HFFc6 (cell line): ENCODE measurements around the gene PHLDB3. TPM values are rescaled to one million over a fixed set of nuclear protein-coding genes. Genes with fewer than 3 reads are reported as not detected.
A peak's percentile ranks its signal among the peaks of the same experiment; 100 is the strongest.

ENCODE experiments used
- DNase-seq: peaks from one replicate; pipeline ENCODE4 v3.0.0-alpha.2; 2018
- H3K27ac Mint-ChIP-seq: 2 replicates; pipeline ENCODE4 v1.8.0; 2020; ENCODE audit warnings: mild to moderate bottlenecking, mixed read lengths
- H3K27me3 Mint-ChIP-seq: 2 replicates; pipeline ENCODE4 v1.8.0; 2021; ENCODE audit warnings: mild to moderate bottlenecking, moderate library complexity, mixed read lengths; ENCODE audit not compliant: insufficient read depth
- H3K36me3 Mint-ChIP-seq: 2 replicates; pipeline ENCODE4 v1.8.0; 2021; ENCODE audit warnings: low read depth, mixed read lengths
- H3K4me1 Mint-ChIP-seq: 2 replicates; pipeline ENCODE4 v1.8.0; 2020; ENCODE audit warnings: low read depth, mixed read lengths
- H3K4me3 Mint-ChIP-seq: 2 replicates; pipeline ENCODE4 v1.8.0; 2020; ENCODE audit warnings: mild to moderate bottlenecking, moderate library complexity, mixed read lengths
- H3K9me3 Mint-ChIP-seq: 2 replicates; pipeline ENCODE4 v1.8.0; 2020; ENCODE audit warnings: mild to moderate bottlenecking, mixed read lengths
- total RNA-seq, 6 experiments: library from RNA; stranded (reverse); fragmentation: NEBNext Ultra II Directional; extraction: Animal tissue kit (Norgen Biotek cat#: 25700); gene quantifications; 2 replicates in 1 of 6; 3 replicates in 5 of 6; pipeline ENCODE4 v1.2.3, GENCODE V29; 2021
- TF ChIP-seq, protein P1 (sequence below): fragments of 200-600 bp; sonication (generic); IDR thresholded peaks from 2 replicates; pipeline ENCODE4 v1.5.0; 2021; ENCODE audit warnings: antibody characterized with exemption, mild to moderate bottlenecking

PHLDB3 gene
- total RNA-seq, 6 experiments from 2014 or later: 7.5 to 12.5 (median 11.7) TPM

DNA sequence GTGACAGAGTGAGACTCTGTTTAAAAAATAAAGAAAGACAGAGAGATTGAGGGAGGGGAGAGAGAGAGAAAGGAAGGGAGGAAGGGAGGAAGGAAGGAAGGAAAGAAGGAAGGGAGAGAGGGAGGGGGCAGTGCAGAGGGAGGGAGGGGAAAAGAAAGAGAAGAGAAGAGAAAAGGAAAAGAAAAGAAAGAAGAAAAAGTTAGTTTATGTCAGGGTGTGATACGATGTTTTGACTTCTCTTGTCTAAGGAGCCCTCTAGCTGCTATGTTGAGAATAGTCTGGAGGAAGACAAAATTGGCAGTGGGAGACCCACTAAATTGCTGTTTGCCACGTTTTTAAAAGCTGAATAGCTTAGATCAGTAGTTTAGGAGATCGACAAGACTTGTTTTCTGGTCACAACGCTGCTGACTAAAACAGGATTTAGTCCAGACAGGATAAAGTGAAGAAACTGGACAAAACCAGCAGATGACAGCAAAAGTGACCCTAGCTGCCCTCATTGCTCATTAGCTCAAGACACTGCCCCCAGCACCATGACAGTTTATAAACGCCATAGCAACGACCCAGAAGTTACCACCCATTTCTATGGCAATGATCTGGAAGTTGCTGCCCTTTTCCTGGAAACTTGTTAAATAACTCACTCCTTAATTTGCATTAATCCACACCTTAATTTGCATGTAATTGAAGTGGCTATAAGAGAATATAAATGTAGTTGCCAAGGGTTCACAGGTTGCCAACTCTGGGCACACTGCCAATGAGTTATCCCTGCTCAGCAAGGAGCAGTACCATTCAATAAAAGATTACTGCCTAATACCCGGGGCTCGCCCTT, 78.8 kb downstream of the PHLDB3 start:
- no peaks in the 10 kb centered on the region for H3K9me3 Mint-ChIP-seq
- TF ChIP-seq, protein P1, sequence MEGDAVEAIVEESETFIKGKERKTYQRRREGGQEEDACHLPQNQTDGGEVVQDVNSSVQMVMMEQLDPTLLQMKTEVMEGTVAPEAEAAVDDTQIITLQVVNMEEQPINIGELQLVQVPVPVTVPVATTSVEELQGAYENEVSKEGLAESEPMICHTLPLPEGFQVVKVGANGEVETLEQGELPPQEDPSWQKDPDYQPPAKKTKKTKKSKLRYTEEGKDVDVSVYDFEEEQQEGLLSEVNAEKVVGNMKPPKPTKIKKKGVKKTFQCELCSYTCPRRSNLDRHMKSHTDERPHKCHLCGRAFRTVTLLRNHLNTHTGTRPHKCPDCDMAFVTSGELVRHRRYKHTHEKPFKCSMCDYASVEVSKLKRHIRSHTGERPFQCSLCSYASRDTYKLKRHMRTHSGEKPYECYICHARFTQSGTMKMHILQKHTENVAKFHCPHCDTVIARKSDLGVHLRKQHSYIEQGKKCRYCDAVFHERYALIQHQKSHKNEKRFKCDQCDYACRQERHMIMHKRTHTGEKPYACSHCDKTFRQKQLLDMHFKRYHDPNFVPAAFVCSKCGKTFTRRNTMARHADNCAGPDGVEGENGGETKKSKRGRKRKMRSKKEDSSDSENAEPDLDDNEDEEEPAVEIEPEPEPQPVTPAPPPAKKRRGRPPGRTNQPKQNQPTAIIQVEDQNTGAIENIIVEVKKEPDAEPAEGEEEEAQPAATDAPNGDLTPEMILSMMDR: peak; percentile 72
- H3K27me3 Mint-ChIP-seq: peaks cover 13% of the 10 kb centered on the region
- H3K4me1 Mint-ChIP-seq: peaks cover 25% of the 10 kb centered on the region
- peak; percentile 25 for DNase-seq
- peak overlapping the region; percentile 53; the same call in 1 of the 2 replicates for H3K4me3 Mint-ChIP-seq
- peak overlapping the region; percentile 37 for H3K27ac Mint-ChIP-seq
- no peaks in the 10 kb centered on the region for H3K36me3 Mint-ChIP-seq

Other genes with a start within 250 kb of the PHLDB3 start
- gene PSG9, start 235.2 kb downstream of the PHLDB3 start, total RNA-seq: under 1 TPM in 1 of 6 experiments, not detected in 5; 0.15 TPM
- under 1 TPM; 0.54 to 1.00 (median 0.71) TPM for gene CD177, start 151.1 kb downstream of the PHLDB3 start, total RNA-seq
- not detected for gene TEX101, start 89.9 kb downstream of the PHLDB3 start, total RNA-seq
- gene LYPD3, start 39.1 kb downstream of the PHLDB3 start, total RNA-seq: under 1 TPM; 0.17 to 0.35 (median 0.22) TPM
- 100 to 1,000 TPM in 4 of 6 experiments, 10 to 100 TPM in 2; 81.3 to 125 (median 107) TPM for gene ETHE1, start 22.5 kb upstream of the PHLDB3 start, total RNA-seq
- gene ZNF575, start 28.4 kb upstream of the PHLDB3 start, total RNA-seq: 1 to 10 TPM; 1.6 to 2.9 (median 2.3) TPM
- 10 to 100 TPM; 16.2 to 29.8 (median 27.1) TPM for gene XRCC1, start 70.8 kb upstream of the PHLDB3 start, total RNA-seq
- under 1 TPM in 2 of 6 experiments, not detected in 4; 0.23 to 0.61 TPM for gene PINLYP, start 71.1 kb upstream of the PHLDB3 start, total RNA-seq
- gene IRGQ, start 91.4 kb upstream of the PHLDB3 start, total RNA-seq: 10 to 100 TPM; 19.5 to 24.7 (median 21.2) TPM
- 10 to 100 TPM; 18.1 to 20.8 (median 20.0) TPM for gene ZNF576, start 91.8 kb upstream of the PHLDB3 start, total RNA-seq
- under 1 TPM in 5 of 6 experiments, not detected in 1; 0.11 to 0.31 (median 0.21) TPM for gene SRRM5, start 107.3 kb upstream of the PHLDB3 start, total RNA-seq
- 10 to 100 TPM; 32.2 to 42.2 (median 37.3) TPM for gene ZNF428, start 114.9 kb upstream of the PHLDB3 start, total RNA-seq
- 1 to 10 TPM in 2 of 6 experiments, under 1 TPM in 4; 0.43 to 1.3 (median 0.82) TPM for gene CADM4, start 135.1 kb upstream of the PHLDB3 start, total RNA-seq
- 100 to 1,000 TPM; 123 to 163 (median 152) TPM for gene PLAUR, start 165.4 kb upstream of the PHLDB3 start, total RNA-seq
- gene IRGC, start 211.3 kb upstream of the PHLDB3 start, total RNA-seq: not detected